Inferior parietal cortex (tissue), 1 donor: ENCODE measurements around the gene ATP11A.
"Not testable (repeated sequence)": the region's sequence is repeated elsewhere in the genome, so short reads cannot be mapped to it uniquely, and the experiment has no call there.

Experiments used
- DNase-seq: peaks from one replicate; pipeline ENCODE4 v3.0.0-alpha.2; 2016; ENCODE audit errors: extremely low spot score

Gene ATP11A

GRCh38 chr13:112839356-112840105 lies 149.7 kb downstream of the ATP11A start:
- DNase-seq: no peak

- no peak for DNase-seq
Measured at GRCh38 chr13:112840472-112841302, 150.8 kb downstream of the ATP11A start.

GRCh38 chr13:112841303-112842015 lies 151.6 kb downstream of the ATP11A start:
- DNase-seq: not testable (repeated sequence)

DNA sequence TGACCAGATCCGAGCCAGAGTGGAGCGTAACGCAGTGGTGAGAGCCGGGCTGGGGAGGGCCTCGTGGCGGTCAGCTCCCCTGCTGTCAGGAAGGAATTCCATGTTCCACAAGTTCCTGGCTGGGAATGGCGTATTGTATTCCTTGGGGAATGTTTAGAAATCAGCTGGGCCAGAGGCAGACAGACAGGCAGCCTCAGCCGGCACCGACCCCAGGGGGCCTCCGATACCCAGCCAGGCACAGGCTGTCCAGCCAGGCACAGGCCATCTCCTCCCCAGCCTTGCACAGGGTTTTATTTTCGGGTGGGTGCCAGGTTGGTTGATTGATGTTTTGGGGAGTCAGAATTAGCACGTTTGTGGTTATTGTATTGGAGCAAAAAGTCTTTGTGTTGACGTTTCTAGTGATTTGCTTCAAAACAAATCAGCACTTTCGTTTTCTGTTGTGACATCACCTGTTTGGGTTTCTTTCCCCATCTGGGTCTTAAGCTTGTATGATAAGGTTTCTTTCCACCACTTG lies 152.6 kb downstream of the ATP11A start:
- no peak for DNase-seq

GRCh38 chr13:112842931-112843391 lies 153.1 kb downstream of the ATP11A start:
- DNase-seq: no peak

DNA sequence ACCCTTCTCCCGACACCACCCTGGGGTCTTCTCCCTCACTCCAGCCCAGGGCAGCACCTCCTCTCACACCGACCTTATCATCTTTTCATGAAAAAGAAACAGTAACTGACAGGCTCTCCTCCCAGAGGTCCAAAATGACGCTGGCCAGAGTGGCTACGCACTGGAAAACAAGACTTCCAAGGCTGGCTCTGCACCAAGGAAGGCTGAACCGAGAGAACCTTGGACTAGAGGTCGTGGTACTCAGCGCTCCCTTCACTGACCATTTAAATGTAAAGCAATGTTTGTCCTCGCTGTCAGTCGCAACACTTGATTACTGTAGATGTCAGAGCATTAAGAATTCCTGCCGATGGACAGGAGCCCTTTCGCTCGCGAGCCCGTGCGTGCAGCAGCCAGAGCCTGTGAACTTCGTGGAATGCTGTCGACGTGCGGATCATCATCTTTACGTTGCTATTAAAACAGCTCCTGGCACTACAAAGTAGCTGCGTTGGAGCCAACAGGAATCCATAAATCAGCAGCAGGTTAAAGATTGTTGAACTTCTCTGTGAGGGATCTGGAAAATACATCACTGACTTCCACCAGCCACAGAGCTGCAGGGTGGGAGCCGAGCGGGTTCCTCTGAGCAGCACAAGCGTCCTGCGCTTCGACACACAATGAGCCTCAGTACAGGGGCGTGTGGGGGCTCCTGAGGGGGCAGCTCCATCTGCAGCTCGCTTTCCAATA lies 153.7 kb downstream of the ATP11A start:
- no peak for DNase-seq

DNA sequence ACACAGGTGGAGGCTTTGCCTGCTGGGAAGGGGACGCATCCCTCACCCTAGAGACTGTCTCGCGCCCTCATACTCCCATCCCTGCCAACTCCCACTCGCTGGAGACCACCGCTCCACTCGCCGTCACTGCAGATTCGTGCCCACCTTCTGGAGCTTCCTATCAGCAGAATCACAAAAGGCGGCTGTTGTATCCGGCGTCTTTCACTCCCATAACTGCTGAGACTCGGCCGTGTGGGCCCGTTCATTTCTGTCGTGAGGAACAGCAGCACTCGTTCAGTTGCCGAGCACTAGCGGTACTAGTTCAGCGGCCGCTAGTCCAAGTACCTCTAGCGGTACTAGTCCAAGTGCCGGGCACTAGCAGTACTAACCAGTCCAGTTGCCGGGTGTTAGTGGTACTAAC lies 154.6 kb downstream of the ATP11A start:
- no peak for DNase-seq

GRCh38 chr13:112844879-112845278 lies 155.0 kb downstream of the ATP11A start:
- DNase-seq: no peak

DNA sequence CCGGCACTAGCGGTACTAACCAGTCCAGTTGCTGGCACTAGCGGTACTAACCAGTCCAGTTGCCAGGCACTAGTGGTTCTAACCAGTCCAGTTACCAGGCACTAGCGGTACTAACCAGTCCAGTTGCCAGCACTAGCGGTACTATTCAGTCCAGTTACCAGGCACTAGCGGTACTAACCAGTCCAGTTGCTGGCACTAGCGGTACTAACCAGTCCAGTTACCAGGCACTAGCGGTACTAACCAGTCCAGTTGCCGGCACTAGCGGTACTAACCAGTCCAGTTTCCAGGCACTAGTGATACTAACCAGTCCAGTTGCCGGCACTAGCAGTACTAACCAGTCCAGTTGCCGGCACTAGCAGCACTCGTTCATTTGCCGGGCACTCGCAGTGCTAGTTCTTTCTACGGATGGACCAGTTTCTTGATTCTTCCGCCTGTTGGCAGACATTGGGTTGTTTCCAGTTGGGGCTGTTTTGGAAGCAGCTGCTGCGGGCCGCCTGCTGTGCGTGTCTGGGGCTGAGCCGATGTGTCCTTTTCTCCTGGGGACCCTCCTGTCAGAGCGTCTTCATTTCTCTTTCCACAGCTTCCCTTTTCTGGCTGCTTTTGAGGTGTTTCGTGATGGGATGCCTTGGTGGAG lies 155.8 kb downstream of the ATP11A start:
- DNase-seq: no peak

DNA sequence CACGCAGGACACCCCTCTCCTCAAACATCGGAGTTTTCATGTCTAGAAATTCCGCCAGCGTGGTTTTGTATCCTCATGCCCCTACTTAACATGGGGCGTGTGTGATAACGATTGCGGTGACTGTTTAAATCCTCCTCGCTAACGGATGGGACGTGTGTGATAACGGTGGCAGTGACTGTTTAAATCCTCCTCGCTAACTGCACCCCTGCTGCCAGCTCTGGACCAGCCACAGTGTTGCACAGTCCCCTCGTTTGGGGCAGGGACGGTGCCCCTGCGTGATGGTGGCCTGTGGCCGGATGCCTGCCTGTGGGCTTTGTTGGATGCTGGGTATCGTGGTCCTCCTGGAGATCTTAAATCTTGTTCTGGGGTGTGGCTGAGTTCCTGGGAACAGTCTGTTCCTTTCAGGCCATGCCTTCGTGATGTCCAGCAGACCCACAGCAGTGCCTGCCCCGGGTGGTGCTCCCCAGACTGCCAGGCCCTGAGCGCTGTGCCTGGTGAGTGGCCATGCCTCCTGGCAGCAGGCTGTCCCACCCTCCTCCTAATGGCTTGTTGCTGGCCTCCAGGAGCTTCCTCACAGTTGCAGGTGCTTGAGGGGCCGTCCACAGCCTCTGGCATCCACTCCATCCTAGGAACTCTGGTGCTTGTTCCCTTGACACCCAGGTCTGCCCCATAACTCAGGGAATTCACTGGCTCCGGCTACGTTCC lies 156.7 kb downstream of the ATP11A start:
- no peak for DNase-seq

DNA sequence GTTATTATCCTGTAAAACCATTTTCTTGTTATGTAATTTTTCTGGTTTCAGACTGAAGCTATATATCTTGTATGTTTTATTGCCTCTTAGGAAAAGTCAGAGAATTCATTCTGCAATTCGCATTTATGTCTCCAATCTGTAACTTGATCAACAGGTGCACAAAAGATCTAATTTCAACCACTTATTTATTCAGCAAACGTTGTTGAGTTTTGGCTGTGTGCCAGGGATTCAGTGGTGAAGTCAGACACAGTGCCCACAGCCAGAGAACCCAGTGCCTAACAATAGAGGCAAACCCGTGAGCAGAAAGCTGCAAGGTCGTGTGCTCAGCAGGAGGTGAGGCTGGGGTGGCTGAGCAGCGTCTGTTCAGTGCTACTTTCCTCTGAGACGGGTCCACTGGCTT lies 159.7 kb downstream of the ATP11A start:
- no peak for DNase-seq

- no peak for DNase-seq
Measured at GRCh38 chr13:112850273-112850672, 160.4 kb downstream of the ATP11A start.

DNA sequence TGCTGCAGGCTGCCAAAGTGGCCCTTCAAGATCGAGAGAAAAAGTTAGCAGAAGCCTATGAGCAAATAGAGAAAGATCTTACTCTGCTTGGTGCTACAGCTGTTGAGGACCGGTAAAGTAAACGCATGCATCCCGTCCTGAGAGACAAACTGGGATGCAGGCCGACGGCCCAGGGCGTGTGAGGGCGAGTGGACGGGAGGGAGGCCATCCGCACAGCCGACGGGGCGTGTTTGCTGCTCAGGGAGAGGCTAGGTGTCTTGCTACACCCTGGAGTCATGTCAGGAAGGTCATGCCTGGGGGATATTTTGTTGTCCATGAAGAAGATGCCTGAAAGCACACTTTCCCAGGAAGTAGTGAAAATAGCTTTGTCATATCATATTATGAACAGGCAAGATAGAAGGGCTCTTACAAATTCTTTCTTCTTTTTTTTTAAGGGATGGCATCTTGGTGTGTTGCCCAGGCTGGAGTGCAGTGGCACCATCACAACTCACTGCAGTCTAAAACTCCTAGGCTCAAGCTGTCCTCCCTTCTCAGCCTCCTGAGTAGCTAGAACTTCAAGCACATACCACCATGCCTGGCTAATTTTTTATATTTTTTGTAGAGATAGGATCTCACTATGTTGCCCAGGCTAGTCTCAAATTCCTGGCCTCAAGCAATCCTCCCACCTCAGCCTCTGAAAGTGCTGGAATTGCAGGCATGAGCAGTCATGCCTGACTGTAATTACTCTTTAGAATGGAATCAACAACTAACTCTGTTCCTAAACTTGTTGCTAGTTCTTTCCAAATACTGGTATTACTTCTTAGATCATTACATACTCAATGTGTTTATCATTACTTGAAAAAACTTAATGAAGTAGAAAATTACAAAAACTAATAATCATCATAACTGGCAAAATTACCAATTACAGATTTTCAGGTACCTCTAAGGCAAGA lies 161.5 kb downstream of the ATP11A start:
- no peak for DNase-seq

DNA sequence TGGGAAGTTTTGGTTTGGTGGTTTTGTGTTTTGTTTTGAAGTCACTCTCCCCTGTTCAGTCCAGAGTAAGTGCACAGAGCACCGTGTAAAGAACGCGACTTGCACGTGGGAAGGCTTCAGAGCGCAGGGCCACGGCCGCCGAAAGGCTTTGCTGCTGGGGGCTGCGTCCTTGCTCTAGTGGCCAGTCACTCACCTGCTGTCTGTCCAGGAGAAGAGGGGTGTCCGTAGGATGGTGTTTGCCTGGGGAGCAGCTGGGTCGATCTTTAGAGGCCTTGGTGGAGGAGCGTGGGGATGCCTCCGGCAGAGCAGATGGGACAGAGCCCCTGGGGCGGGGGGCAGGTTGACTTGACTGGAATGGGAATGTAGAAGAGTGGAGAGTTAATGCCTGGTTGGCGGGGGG lies 162.6 kb downstream of the ATP11A start:
- DNase-seq: no peak

DNA sequence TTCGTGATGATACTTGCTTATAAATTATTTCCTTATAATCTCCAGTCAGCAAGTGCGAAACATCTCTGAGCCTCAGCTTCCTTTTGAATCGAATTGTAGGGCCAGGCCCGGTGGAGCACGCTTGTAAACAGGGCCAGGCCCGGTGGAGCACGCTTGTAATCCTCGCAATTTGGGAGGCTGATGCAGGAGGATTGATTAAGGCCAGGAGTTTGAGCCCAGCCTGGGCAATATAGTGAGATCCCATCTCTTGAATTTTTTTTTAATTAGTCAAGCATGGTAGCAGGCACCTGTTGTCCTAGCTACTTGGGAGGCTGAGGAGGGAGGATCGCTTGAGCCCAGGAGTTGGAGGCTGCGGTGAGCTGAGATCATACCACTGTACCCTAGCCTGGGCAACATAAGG lies 163.0 kb downstream of the ATP11A start:
- DNase-seq: no peak

GRCh38 chr13:112854321-112854720 lies 164.5 kb downstream of the ATP11A start:
- no peak for DNase-seq

GRCh38 chr13:112855859-112856258 lies 166.0 kb downstream of the ATP11A start:
- DNase-seq: no peak

GRCh38 chr13:112857914-112858490 lies 168.2 kb downstream of the ATP11A start:
- no peak for DNase-seq
